ENCODE measurements around the gene VN1R5.
"Not testable (repeated sequence)": the region's sequence is repeated elsewhere in the genome, so short reads cannot be mapped to it uniquely, and the experiment has no call there.

Gene VN1R5

GRCh38 chr1:247288341-247288740 lies 32.5 kb downstream of the VN1R5 start:
- TF ChIP-seq CTCF (conservative IDR thresholded peaks at IDR 0.05; ENCODE audit: low read depth, low read length) = no peak
- DNase-seq (ENCODE audit: low read depth) = no peak
- no peak overlapping the region for H3K4me3 ChIP-seq (ENCODE audit: low read depth, low read length)

- H3K4me3 ChIP-seq (ENCODE audit: low read depth, low read length); DNase-seq (ENCODE audit: low read depth): not testable (repeated sequence)
Measured at GRCh38 chr1:247289274-247289892, 33.5 kb downstream of the VN1R5 start.

GRCh38 chr1:247290576-247290975 lies 34.7 kb downstream of the VN1R5 start:
- no peak for TF ChIP-seq CTCF (conservative IDR thresholded peaks at IDR 0.05; ENCODE audit: low read depth, low read length)
- no peak for DNase-seq (ENCODE audit: low read depth)
- H3K4me3 ChIP-seq (ENCODE audit: low read depth, low read length) = no peak overlapping the region

GRCh38 chr1:247291161-247291560 lies 35.3 kb downstream of the VN1R5 start:
- TF ChIP-seq CTCF (conservative IDR thresholded peaks at IDR 0.05; ENCODE audit: low read depth, low read length) = no peak
- DNase-seq (ENCODE audit: low read depth) = no peak

GRCh38 chr1:247291833-247292561 lies 36.1 kb downstream of the VN1R5 start:
- DNase-seq (ENCODE audit: low read depth) = peak; percentile 21
- no peak for TF ChIP-seq CTCF (conservative IDR thresholded peaks at IDR 0.05; ENCODE audit: low read depth, low read length)
- no peak overlapping the region for H3K4me3 ChIP-seq (ENCODE audit: low read depth, low read length)

More at GRCh38 chr1:247291161-247291560, 35.3 kb downstream of the VN1R5 start:
- H3K4me3 ChIP-seq (ENCODE audit: low read depth, low read length) = no peak overlapping the region

- TF ChIP-seq CTCF (conservative IDR thresholded peaks at IDR 0.05; ENCODE audit: low read depth, low read length) = no peak
- DNase-seq (ENCODE audit: low read depth) = peak; percentile 90
- no peak overlapping the region for H3K4me3 ChIP-seq (ENCODE audit: low read depth, low read length)
Measured at GRCh38 chr1:247293047-247293446, 37.2 kb downstream of the VN1R5 start.

- TF ChIP-seq CTCF (conservative IDR thresholded peaks at IDR 0.05; ENCODE audit: low read depth, low read length) = no peak
- no peak overlapping the region for H3K4me3 ChIP-seq (ENCODE audit: low read depth, low read length)
- DNase-seq (ENCODE audit: low read depth) = peak; percentile 96
Measured at GRCh38 chr1:247294282-247294681, 38.4 kb downstream of the VN1R5 start.

All from choroid plexus epithelial cell (primary cell).